Activated naive CD8-positive, alpha-beta T cell treated with anti-CD3 and anti-CD28 coated beads, Interleukin-2, amount 50 U/mL, for 16 hours (primary cell): ENCODE results near the gene ENAH.

Experiments used
- DNase-seq: peaks from one replicate; pipeline ENCODE4 v3.0.0-alpha.2; 2020; ENCODE audit warnings: low read depth, low spot score

Gene ENAH

GRCh38 chr1:225567789-225568188 is 85.1 kb downstream of the ENAH start:
- no peak for DNase-seq

GRCh38 chr1:225565847-225566246 is 87.1 kb downstream of the ENAH start:
- no peak for DNase-seq

- DNase-seq = no peak
These were observed 91.2 kb downstream of the ENAH start for GRCh38 chr1:225561675-225562074.

GRCh38 chr1:225559902-225560301 is 93.0 kb downstream of the ENAH start:
- DNase-seq = no peak

GRCh38 chr1:225559326-225559725 is 93.6 kb downstream of the ENAH start:
- no peak for DNase-seq

- DNase-seq = no peak
These were observed 96.2 kb downstream of the ENAH start for GRCh38 chr1:225556694-225557093.

GRCh38 chr1:225555821-225556220 is 97.1 kb downstream of the ENAH start:
- no peak for DNase-seq

GRCh38 chr1:225554216-225554812 is 98.6 kb downstream of the ENAH start:
- DNase-seq = no peak

GRCh38 chr1:225549821-225550220 is 103.1 kb downstream of the ENAH start:
- no peak for DNase-seq

GRCh38 chr1:225548140-225548857 is 104.6 kb downstream of the ENAH start:
- no peak for DNase-seq

GRCh38 chr1:225545649-225546048 is 107.3 kb downstream of the ENAH start:
- no peak for DNase-seq

GRCh38 chr1:225544924-225545323 is 108.0 kb downstream of the ENAH start:
- DNase-seq = no peak

- DNase-seq = no peak
These were observed 108.7 kb downstream of the ENAH start for GRCh38 chr1:225544263-225544662.

- DNase-seq = no peak
These were observed 109.6 kb downstream of the ENAH start for GRCh38 chr1:225543350-225543749.

GRCh38 chr1:225541383-225541782 is 111.5 kb downstream of the ENAH start:
- DNase-seq = no peak

GRCh38 chr1:225539575-225539974 is 113.3 kb downstream of the ENAH start:
- no peak for DNase-seq

GRCh38 chr1:225539069-225539468 is 113.9 kb downstream of the ENAH start:
- no peak for DNase-seq

- no peak for DNase-seq
These were observed 115.2 kb downstream of the ENAH start for GRCh38 chr1:225537554-225538251.

GRCh38 chr1:225535280-225535679 is 117.6 kb downstream of the ENAH start:
- DNase-seq = no peak

- no peak for DNase-seq
These were observed 118.2 kb downstream of the ENAH start for GRCh38 chr1:225534772-225535171.

- DNase-seq = no peak
These were observed 118.8 kb downstream of the ENAH start for GRCh38 chr1:225534135-225534534.

- no peak for DNase-seq
These were observed 119.7 kb downstream of the ENAH start for GRCh38 chr1:225533238-225533637.
